ENCODE results near the gene GIMAP8. TPM values are rescaled to one million over a fixed set of nuclear protein-coding genes. Genes with fewer than 3 reads are reported as not detected.
A peak's percentile ranks its signal among the peaks of the same experiment; 100 is the strongest.
"Not testable (repeated sequence)": the region's sequence is repeated elsewhere in the genome, so short reads cannot be mapped to it uniquely, and the experiment has no call there.

The GIMAP8 gene
- total RNA-seq, 4 donors from 2014 or later, result 0.88 to 19.8 (median 5.2) TPM

DNA sequence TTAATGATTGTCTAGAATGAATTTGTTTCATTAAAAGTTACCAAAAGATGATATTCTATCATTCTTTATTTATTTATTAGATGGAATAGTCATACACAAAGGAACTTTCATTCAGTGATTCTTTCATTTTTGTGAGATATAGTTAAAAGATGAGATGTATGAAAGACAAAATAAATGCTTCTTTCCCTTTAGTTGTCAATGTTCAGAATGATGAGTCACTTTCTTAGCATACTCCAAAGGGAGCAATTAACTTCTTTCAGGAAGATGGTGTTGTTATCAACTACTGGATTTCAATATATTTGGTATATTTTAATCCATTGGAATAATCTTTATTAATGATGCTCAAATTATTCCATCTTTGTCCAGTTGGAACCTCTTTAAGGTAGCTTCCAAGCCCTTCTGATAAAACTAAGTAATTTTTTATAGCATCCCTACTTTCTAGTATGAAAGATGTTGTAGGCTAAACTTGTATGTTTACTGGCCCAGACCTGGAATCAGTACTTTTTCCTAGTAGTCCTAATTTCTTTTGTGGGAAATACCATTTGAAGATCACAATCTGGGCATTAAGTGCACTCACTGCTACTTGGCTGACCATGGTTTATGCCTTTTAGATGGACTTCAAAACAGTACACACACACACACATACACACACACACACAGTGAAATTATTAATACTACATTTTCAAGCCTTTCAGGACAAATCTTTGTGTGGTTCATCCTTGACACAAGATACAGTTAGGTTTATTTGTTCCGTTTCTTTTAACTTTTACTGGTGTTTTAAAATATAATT lies 66.7 kb downstream of the GIMAP8 start:
- H3K27ac ChIP-seq, result peak overlapping the region; percentile 25 to 76 (median 68)
- TF ChIP-seq POLR2A (IDR thresholded peaks at IDR 0.05), result no peak
- TF ChIP-seq, protein P1, sequence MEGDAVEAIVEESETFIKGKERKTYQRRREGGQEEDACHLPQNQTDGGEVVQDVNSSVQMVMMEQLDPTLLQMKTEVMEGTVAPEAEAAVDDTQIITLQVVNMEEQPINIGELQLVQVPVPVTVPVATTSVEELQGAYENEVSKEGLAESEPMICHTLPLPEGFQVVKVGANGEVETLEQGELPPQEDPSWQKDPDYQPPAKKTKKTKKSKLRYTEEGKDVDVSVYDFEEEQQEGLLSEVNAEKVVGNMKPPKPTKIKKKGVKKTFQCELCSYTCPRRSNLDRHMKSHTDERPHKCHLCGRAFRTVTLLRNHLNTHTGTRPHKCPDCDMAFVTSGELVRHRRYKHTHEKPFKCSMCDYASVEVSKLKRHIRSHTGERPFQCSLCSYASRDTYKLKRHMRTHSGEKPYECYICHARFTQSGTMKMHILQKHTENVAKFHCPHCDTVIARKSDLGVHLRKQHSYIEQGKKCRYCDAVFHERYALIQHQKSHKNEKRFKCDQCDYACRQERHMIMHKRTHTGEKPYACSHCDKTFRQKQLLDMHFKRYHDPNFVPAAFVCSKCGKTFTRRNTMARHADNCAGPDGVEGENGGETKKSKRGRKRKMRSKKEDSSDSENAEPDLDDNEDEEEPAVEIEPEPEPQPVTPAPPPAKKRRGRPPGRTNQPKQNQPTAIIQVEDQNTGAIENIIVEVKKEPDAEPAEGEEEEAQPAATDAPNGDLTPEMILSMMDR (IDR thresholded peaks at IDR 0.05), result no peak
- H3K4me3 ChIP-seq, result peak overlapping the region; percentile 18 to 52 (median 41)

DNA sequence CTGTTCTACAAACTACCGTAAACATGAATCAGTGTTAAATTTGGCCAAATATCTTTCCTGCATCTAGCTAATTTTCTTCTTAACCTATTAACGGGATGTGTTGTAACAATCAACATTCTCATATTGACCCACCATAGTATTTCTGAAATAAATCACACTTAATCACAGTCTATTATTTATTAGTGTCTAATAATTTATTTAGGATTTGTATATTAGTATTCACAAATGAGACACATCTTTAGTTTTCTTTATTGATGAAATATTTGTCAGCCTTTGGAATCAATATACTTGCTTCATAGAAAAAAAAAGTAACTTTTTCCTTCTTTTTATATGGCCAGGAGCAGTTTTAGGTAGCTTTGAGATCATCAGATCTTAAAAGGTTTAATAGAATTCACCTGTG lies 68.9 kb downstream of the GIMAP8 start:
- TF ChIP-seq, protein P1 (IDR thresholded peaks at IDR 0.05), result no peak
- no peak for TF ChIP-seq POLR2A (IDR thresholded peaks at IDR 0.05)
- Histone ChIP-seq H3K36me3 (no peaks in the 10 kb centered on the region), H3K4me3 (peak overlapping the region in 3 of 4 donors; percentile 14 to 50 (median 34)), H3K27ac (peak overlapping the region in 3 of 4 donors; percentile 38 to 53 (median 49)), H3K9me3 (no peaks in the 10 kb centered on the region), H3K27me3 (no peaks in the 10 kb centered on the region), H3K4me1 (no peaks in the 10 kb centered on the region)
- no peak for DNase-seq

More for the DNA sequence above, 66.7 kb downstream of the GIMAP8 start:
- Histone ChIP-seq H3K4me1 (no peaks in the 10 kb centered on the region), H3K9me3 (no peaks in the 10 kb centered on the region), H3K27me3 (no peaks in the 10 kb centered on the region), H3K36me3 (no peaks in the 10 kb centered on the region)
- no peak for DNase-seq

DNA sequence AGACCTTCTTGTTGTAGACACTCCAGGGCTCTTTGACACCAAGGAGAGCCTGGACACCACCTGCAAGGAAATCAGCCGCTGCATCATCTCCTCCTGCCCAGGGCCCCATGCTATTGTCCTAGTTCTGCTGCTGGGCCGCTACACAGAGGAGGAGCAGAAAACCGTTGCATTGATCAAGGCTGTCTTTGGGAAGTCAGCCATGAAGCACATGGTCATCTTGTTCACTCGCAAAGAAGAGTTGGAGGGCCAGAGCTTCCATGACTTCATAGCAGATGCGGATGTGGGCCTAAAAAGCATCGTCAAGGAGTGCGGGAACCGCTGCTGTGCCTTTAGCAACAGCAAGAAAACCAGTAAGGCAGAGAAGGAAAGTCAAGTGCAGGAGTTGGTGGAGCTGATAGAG lies 69.7 kb downstream of the GIMAP8 start:
- Histone ChIP-seq H3K36me3 (no peaks in the 10 kb centered on the region), H3K4me3 (peak overlapping the region in 3 of 4 donors; percentile 0 to 50 (median 34)), H3K4me1 (no peaks in the 10 kb centered on the region), H3K9me3 (no peaks in the 10 kb centered on the region), H3K27ac (peak overlapping the region in 3 of 4 donors; percentile 38 to 53 (median 49)), H3K27me3 (no peaks in the 10 kb centered on the region)
- TF ChIP-seq, protein P1 (IDR thresholded peaks at IDR 0.05), result no peak
- no peak for TF ChIP-seq POLR2A (IDR thresholded peaks at IDR 0.05)
- DNase-seq, result no peak

DNA sequence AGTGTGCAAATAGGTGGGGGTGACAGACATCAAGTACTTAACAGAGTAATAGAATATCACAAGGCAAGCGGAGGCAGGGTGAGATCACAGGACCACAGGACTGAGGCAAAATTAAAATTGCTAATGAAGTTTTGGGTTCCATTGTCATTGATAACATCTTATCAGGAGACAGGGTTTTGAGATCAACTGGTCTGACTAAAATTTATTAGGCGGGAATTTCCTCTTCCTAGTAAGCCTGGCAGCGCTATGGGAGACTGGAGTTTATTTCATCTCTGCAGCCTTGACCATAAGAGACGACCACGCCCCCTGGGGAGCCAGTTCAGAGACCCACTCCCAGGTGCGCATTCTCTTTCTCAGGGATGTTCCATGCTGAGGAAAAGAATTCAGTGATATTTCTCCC lies 72.5 kb downstream of the GIMAP8 start:
- H3K27ac ChIP-seq, H3K9me3 ChIP-seq, H3K36me3 ChIP-seq, H3K4me1 ChIP-seq, H3K4me3 ChIP-seq, DNase-seq, H3K27me3 ChIP-seq: not testable (repeated sequence)

DNA sequence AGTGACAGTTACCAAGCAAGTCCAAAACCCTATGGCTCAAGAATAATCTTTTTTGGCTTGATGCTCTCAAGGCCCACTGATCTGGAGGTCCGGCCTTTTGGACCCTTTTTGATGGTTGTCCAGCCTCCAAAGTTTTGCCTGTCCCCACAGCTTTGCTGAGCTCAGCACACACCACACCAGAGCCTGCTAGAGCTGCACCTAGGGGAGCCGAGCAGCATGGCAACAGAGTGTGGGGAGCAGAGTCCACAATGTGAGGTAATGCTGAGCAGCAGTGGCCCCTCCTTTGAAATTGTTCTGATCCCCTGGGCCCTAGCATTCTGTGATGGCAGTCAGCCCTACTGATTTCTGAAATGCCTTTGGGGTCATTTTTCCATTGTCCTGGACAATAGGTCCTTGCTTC lies 73.6 kb downstream of the GIMAP8 start:
- Histone ChIP-seq H3K9me3 (no peaks in the 10 kb centered on the region), H3K27me3 (no peaks in the 10 kb centered on the region), H3K27ac (peak overlapping the region in 1 of 4 donors; percentile 11), H3K4me1 (no peaks in the 10 kb centered on the region), H3K36me3 (no peaks in the 10 kb centered on the region), H3K4me3 (no peak overlapping the region)
- no peak for DNase-seq
- TF ChIP-seq, protein P1 (IDR thresholded peaks at IDR 0.05), result no peak
- no peak for TF ChIP-seq POLR2A (IDR thresholded peaks at IDR 0.05)

Other genes with a start within 250 kb of the GIMAP8 start
- 10 to 100 TPM; 19.3 to 22.1 (median 20.0) TPM for gene LRRC61, start 127.3 kb upstream of the GIMAP8 start, total RNA-seq
- gene ACTR3C, start 127.1 kb upstream of the GIMAP8 start, total RNA-seq, result 10 to 100 TPM; 34.5 to 70.4 (median 56.8) TPM
- 10 to 100 TPM; 21.5 to 99.9 (median 27.1) TPM for gene RARRES2, start 109.0 kb upstream of the GIMAP8 start, total RNA-seq
- 100 to 1,000 TPM; 138 to 209 (median 159) TPM for gene REPIN1, start 81.8 kb upstream of the GIMAP8 start, total RNA-seq
- 1 to 10 TPM; 1.7 to 2.8 (median 2.5) TPM for gene ZNF775, start 71.3 kb upstream of the GIMAP8 start, total RNA-seq
- gene GIMAP7, start 64.2 kb downstream of the GIMAP8 start, total RNA-seq, result 10 to 100 TPM in 1 of 4 donors, 1 to 10 TPM in 3; 4.8 to 16.5 (median 8.5) TPM
- 10 to 100 TPM in 2 of 4 donors, 1 to 10 TPM in 2; 5.1 to 38.0 (median 14.6) TPM for gene GIMAP4, start 116.8 kb downstream of the GIMAP8 start, total RNA-seq
- gene GIMAP6, start 181.8 kb downstream of the GIMAP8 start, total RNA-seq, result 10 to 100 TPM in 2 of 4 donors, 1 to 10 TPM in 2; 7.0 to 35.5 (median 10.6) TPM
- 10 to 100 TPM in 1 of 4 donors, 1 to 10 TPM in 3; 4.8 to 17.3 (median 9.1) TPM for gene GIMAP2, start 235.1 kb downstream of the GIMAP8 start, total RNA-seq